Mucosa of descending colon (tissue), 3 donors: Measurements from ENCODE around the gene AKAP13. TPM values are rescaled to one million over a fixed set of nuclear protein-coding genes. Genes with fewer than 3 reads are reported as not detected.
A peak's percentile ranks its signal among the peaks of the same experiment; 100 is the strongest.

Experiments used
- ATAC-seq: fragments of 200-7000 bp; cut with Tn5 transposase; one replicate; pipeline ENCODE4 v1.9.1; 2020; ENCODE audit warnings: mild to moderate bottlenecking, moderate library complexity
- DNase-seq, 3 donors: peaks; one replicate each; pipeline ENCODE4 v3.0.0-alpha.2; 2020
- H3K36me3 ChIP-seq: fragments of 200-600 bp; one replicate; pipeline ENCODE4 v1.8.0; 2021; ENCODE audit warnings: low read depth, mild to moderate bottlenecking
- H3K4me1 ChIP-seq: fragments of 200-600 bp; one replicate; pipeline ENCODE4 v1.8.0; 2021; ENCODE audit warnings: low read depth, mild to moderate bottlenecking
- H3K4me3 ChIP-seq: fragments of 200-600 bp; one replicate; pipeline ENCODE4 v1.8.0; 2021; ENCODE audit warnings: mild to moderate bottlenecking
- H3K9me3 ChIP-seq: fragments of 200-600 bp; one replicate; pipeline ENCODE4 v1.8.0; 2021; ENCODE audit warnings: mild to moderate bottlenecking
- intact Hi-C, 2 donors: fragments of 100-400 bp; cut with DNase I in 1 of 2; cut with micrococcal nuclease in 1 of 2; formaldehyde crosslinking; loops; one replicate each; pipeline versions ENCODE4 v1.11.0 to v1.11.1; 2022; cut with DNase I, micrococcal nuclease
- total RNA-seq, 3 donors: library from RNA; stranded (reverse); fragmentation: NEBNext Ultra II Directional in 2 of 3; extraction: Animal tissue kit (Norgen Biotek cat#: 25700) in 2 of 3; gene quantifications; one replicate each; pipeline versions ENCODE4 v1.2.1 to v1.2.4, GENCODE V29; 2021 to 2023
- TF ChIP-seq, protein P1 (sequence below): fragments of 200-600 bp; IDR thresholded peaks from one replicate; pipeline ENCODE4 v1.8.0; 2022; ENCODE audit warnings: antibody characterized with exemption, mild to moderate bottlenecking
- donor health status: DM: no; HTN: no; CAD: no; lungs with moderate emphysema.
- donor health status: DM: no; HTN: no; CAD: no.
- donor health status: DM: no; HTN: yes; CAD: no.

The AKAP13 gene
- total RNA-seq, 3 donors from 2014 or later, result 141 to 173 (median 150) TPM

DNA sequence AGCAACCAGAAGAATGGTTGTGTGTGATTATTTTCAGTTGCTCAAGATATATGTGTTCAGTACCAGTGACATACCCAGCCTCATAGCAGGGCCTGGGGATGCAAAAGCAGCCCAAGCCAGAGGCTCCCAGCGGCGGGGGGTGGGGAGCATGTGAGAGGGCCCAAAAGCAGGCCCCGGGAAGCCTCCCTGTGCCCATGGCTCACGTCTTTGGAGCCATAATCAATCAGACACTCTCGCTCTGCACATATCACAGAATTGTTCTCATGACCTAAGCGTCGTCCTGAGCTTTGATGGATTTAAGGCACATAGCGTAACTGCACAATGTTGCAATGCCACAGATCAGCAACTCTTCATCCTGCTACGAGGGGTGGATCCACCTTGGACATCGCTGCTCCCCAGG, 393.6 kb downstream of the AKAP13 start:
- TF ChIP-seq, protein P1, sequence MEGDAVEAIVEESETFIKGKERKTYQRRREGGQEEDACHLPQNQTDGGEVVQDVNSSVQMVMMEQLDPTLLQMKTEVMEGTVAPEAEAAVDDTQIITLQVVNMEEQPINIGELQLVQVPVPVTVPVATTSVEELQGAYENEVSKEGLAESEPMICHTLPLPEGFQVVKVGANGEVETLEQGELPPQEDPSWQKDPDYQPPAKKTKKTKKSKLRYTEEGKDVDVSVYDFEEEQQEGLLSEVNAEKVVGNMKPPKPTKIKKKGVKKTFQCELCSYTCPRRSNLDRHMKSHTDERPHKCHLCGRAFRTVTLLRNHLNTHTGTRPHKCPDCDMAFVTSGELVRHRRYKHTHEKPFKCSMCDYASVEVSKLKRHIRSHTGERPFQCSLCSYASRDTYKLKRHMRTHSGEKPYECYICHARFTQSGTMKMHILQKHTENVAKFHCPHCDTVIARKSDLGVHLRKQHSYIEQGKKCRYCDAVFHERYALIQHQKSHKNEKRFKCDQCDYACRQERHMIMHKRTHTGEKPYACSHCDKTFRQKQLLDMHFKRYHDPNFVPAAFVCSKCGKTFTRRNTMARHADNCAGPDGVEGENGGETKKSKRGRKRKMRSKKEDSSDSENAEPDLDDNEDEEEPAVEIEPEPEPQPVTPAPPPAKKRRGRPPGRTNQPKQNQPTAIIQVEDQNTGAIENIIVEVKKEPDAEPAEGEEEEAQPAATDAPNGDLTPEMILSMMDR, result no peak
- no peaks in the 10 kb centered on the region for H3K36me3 ChIP-seq
- no peak overlapping the region for H3K4me3 ChIP-seq
- ATAC-seq (no peak), DNase-seq (no peak)
- peaks cover 13% of the 10 kb centered on the region for H3K4me1 ChIP-seq
- intact Hi-C loops, result no loop called here
- no peaks in the 10 kb centered on the region for H3K9me3 ChIP-seq

DNA sequence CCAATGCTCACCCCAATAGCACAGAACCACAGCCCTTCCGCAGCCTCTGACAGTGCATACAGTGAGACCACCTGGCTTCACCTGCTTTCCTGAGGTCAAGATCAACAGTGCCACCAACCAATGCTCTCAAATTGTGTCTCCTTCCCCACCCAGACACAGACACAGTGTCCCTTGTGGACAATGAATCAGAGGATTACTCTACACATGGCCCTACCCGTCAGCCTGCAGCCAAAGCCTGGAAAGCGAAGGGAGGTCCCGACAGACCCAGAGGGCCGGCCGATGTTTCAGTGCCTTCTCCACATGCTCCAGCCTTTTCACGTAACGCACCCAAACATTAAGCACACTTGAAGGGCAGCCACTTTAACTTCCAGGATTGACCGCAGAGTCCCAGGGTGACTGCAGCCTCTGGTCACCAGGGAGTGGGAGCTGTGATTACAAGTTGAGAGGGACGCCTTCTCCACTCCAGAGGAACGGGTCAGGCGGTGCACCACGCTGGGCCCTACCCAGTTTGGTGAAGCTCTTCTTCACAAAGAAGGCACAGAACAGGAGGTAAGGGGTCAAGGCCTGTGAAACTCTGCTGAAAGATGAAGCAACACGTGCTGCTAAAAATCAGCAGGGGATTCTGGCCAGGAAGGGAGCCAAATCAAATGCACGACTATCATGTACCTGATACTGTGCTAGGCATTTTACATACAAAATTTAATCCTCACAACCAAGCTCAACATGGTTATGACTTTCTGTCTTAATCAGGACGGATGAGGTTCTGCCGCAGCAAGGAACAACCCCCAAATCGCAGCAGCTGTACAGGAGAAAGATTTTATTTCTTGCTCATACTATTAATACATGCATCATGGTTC, 397.1 kb downstream of the AKAP13 start:
- ATAC-seq, result no peak
- H3K4me1 ChIP-seq, result peaks cover 7% of the 10 kb centered on the region
- intact Hi-C loops, result no loop called here
- H3K36me3 ChIP-seq, result no peaks in the 10 kb centered on the region
- no peaks in the 10 kb centered on the region for H3K9me3 ChIP-seq
- no peak overlapping the region for H3K4me3 ChIP-seq
- TF ChIP-seq, protein P1, result no peak
- DNase-seq, result no peak

DNA sequence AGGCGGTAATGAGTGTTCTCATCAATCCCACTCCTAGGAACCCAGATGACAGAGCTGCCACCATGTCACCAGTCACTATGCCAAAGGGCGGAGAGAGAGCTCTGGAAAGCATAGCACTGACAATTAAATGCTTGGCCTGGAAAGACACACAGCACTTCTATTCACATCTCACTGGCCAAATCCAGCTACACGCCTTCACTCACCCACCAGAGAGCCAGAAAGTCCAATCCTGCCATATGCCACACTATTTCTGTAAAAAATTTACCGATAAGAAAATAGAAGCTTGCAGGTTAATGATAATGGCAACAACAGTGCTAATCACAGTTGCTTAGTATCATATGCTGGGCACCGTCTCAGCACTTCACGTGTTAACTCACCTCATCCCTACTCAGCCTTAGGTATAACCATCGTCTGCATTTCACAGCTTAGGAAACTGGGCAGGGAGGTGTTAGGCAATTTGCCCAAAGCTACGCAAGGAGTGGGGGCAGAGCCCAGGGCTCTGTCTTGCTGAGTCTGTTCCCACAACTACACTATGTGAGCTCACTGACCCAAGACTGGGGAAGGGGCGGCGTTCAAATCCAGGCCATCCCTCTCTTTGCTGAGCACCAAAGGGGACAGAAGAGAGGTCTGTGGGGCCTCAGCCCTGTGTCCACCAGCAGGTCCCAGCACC, 397.8 kb downstream of the AKAP13 start:
- intact Hi-C loops, result no loop called here
- ATAC-seq (peak; percentile 14), DNase-seq (no peak)
- no peaks in the 10 kb centered on the region for H3K36me3 ChIP-seq
- no peaks in the 10 kb centered on the region for H3K4me1 ChIP-seq
- no peaks in the 10 kb centered on the region for H3K9me3 ChIP-seq
- TF ChIP-seq, protein P1, result no peak
- no peak overlapping the region for H3K4me3 ChIP-seq

DNA sequence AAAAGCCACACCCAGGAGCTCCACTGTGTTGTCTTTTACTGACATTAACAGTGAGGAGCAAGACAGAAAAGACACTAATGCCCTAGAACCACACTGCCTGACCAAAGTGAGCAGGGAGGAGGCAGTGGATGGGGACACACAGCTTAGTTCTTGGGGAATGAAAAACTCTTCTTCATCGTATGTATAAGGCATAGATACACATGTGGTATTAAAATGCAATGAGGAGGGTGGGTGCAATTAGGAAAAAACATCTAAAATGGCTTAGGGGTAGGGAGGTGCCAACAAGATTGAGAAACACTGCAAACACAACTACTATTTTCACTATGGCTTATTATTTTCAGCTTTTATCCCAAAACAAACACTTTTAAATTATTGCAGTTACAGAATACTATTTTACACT, 398.8 kb downstream of the AKAP13 start:
- H3K36me3 ChIP-seq, result no peaks in the 10 kb centered on the region
- H3K9me3 ChIP-seq, result no peaks in the 10 kb centered on the region
- H3K4me1 ChIP-seq, result no peaks in the 10 kb centered on the region
- TF ChIP-seq, protein P1, result no peak
- ATAC-seq, result no peak
- intact Hi-C loops, result no loop called here
- DNase-seq, result no peak
- no peak overlapping the region for H3K4me3 ChIP-seq

DNA sequence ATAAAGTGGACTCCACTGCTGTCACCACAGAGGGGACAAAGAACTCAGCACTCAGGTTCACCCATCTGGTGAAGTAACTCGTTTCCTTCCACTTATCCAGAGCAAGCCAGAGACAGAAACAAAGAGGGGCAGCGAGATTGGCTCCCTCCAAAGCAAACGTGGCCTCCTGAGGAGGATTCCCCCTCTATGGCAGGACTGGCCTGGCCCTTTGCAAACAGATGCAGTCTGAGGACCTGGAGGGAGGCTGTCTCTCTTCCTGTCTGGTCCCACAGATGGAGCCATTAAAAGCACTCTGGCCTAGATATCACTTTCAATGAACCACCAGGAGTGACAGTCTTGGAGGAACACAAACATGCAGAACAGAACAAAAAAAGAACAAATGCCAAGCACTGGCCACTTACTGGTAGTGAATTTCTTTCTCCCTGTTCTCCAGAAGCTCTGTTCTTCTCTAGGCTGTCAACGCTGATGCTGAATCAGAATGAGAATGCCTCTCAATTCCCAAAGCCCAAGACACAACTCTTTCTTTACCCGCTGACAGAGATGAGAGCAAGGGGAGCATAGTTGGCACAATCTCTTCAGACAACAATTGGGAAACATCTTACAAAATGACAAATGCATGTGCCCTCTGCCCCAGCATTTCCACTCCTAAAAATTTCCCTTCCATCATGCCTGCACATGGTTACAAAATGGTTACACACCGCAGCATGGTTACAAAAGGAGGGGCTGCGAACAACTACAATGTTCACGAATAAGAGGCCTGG, 400.0 kb downstream of the AKAP13 start:
- ATAC-seq (no peak), DNase-seq (no peak)
- intact Hi-C loops, result no loop called here
- Histone ChIP-seq H3K36me3 (no peaks in the 10 kb centered on the region), H3K4me3 (no peak overlapping the region), H3K9me3 (no peaks in the 10 kb centered on the region), H3K4me1 (no peaks in the 10 kb centered on the region)
- TF ChIP-seq, protein P1, result no peak
